IPS DF 6.9 (cell line): ENCODE data around the gene GNG2.

Experiments used
- DNase-seq: peaks from one replicate; pipeline ENCODE4 v3.0.0-alpha.2; 2013; ENCODE audit warnings: low read depth, low spot score
- H3K27ac ChIP-seq: one replicate; pipeline ENCODE4 v1.5.1; 2013; ENCODE audit warnings: low read length, control low read depth
- H3K27me3 ChIP-seq: 2 replicates; pipeline ENCODE4 v1.6.1; 2013; ENCODE audit warnings: mild to moderate bottlenecking, low read length; ENCODE audit not compliant: control insufficient read depth, insufficient read depth
- H3K36me3 ChIP-seq: 2 replicates; pipeline ENCODE4 v1.6.1; 2013; ENCODE audit warnings: low read length; ENCODE audit not compliant: control insufficient read depth, insufficient read depth
- H3K4me1 ChIP-seq: 2 replicates; pipeline ENCODE4 v1.6.1; 2013; ENCODE audit warnings: low read length; ENCODE audit not compliant: control insufficient read depth, insufficient read depth
- H3K4me3 ChIP-seq: 2 replicates; pipeline ENCODE4 v1.5.1; 2013; ENCODE audit warnings: mild to moderate bottlenecking, low read length
- H3K9me3 ChIP-seq: 2 replicates; pipeline ENCODE4 v1.6.1; 2013; ENCODE audit warnings: low read length, inconsistent platforms; ENCODE audit not compliant: control insufficient read depth, insufficient read depth
- WGBS: extraction: QIAGEN DNeasy Blood & Tissue Kit; methylation state at CpG from one replicate; pipeline ENCODE4 v1.1.7; 2013; ENCODE audit warnings: mixed read lengths, missing lambda C conversion rate; ENCODE audit not compliant: insufficient read length, insufficient coverage; 5-methylcytosine and 5-hydroxymethylcytosine counted together

Gene GNG2

GRCh38 chr14:51960866-51961265, 100.5 kb downstream of the GNG2 start:
- Histone ChIP-seq H3K36me3 (no peaks in the 10 kb centered on the region), H3K4me3 (no peak overlapping the region), H3K27ac (no peak overlapping the region), H3K4me1 (no peaks in the 10 kb centered on the region), H3K27me3 (no peaks in the 10 kb centered on the region), H3K9me3 (no peaks in the 10 kb centered on the region; the same call in 1 of the 2 replicates)
- no peak for DNase-seq

- H3K36me3 ChIP-seq, result no peaks in the 10 kb centered on the region
- DNase-seq, result no peak
- H3K9me3 ChIP-seq, result no peaks in the 10 kb centered on the region; the same call in 1 of the 2 replicates
- no peaks in the 10 kb centered on the region for H3K27me3 ChIP-seq
- H3K4me1 ChIP-seq, result no peaks in the 10 kb centered on the region
- no peak overlapping the region for H3K27ac ChIP-seq
- H3K4me3 ChIP-seq, result no peak overlapping the region
- no CpG with 5 or more reads among the region's 3 CpGs for WGBS
Measured at GRCh38 chr14:51962711-51963110, 102.3 kb downstream of the GNG2 start.

GRCh38 chr14:51963286-51963685, 102.9 kb downstream of the GNG2 start:
- Histone ChIP-seq H3K4me3 (no peak overlapping the region), H3K27me3 (no peaks in the 10 kb centered on the region), H3K27ac (no peak overlapping the region), H3K9me3 (no peaks in the 10 kb centered on the region; the same call in 1 of the 2 replicates), H3K4me1 (no peaks in the 10 kb centered on the region), H3K36me3 (no peaks in the 10 kb centered on the region)
- WGBS, result no CpG with 5 or more reads among the region's 4 CpGs
- no peak for DNase-seq

- Histone ChIP-seq H3K27me3 (no peaks in the 10 kb centered on the region), H3K27ac (no peak overlapping the region), H3K36me3 (no peaks in the 10 kb centered on the region), H3K9me3 (no peaks in the 10 kb centered on the region), H3K4me3 (no peak overlapping the region), H3K4me1 (no peaks in the 10 kb centered on the region)
- no peak for DNase-seq
- no CpG with 5 or more reads among the region's 2 CpGs for WGBS
Measured at GRCh38 chr14:51967521-51967920, 107.1 kb downstream of the GNG2 start.

GRCh38 chr14:51969852-51970540, 109.6 kb downstream of the GNG2 start:
- Histone ChIP-seq H3K4me1 (no peaks in the 10 kb centered on the region), H3K36me3 (no peaks in the 10 kb centered on the region), H3K27ac (no peak overlapping the region), H3K27me3 (no peaks in the 10 kb centered on the region), H3K9me3 (no peaks in the 10 kb centered on the region), H3K4me3 (no peak overlapping the region)
- WGBS, result no CpG with 5 or more reads among the region's 6 CpGs
- DNase-seq, result no peak

GRCh38 chr14:51972566-51972965, 112.2 kb downstream of the GNG2 start:
- no peaks in the 10 kb centered on the region for H3K36me3 ChIP-seq
- no CpG with 5 or more reads among the region's 7 CpGs for WGBS
- no peak for DNase-seq

GRCh38 chr14:51977075-51977474, 116.7 kb downstream of the GNG2 start:
- H3K36me3 ChIP-seq, result no peaks in the 10 kb centered on the region
- no peak for DNase-seq
- no peaks in the 10 kb centered on the region for H3K27me3 ChIP-seq
- WGBS, result no CpG with 5 or more reads among the region's 5 CpGs
- H3K4me3 ChIP-seq, result no peak overlapping the region
- H3K9me3 ChIP-seq, result no peaks in the 10 kb centered on the region
- H3K4me1 ChIP-seq, result no peaks in the 10 kb centered on the region
- no peak overlapping the region for H3K27ac ChIP-seq

More at GRCh38 chr14:51972566-51972965, 112.2 kb downstream of the GNG2 start:
- Histone ChIP-seq H3K9me3 (no peaks in the 10 kb centered on the region), H3K27ac (no peak overlapping the region), H3K27me3 (no peaks in the 10 kb centered on the region), H3K4me1 (no peaks in the 10 kb centered on the region), H3K4me3 (no peak overlapping the region)

GRCh38 chr14:51978681-51979085, 118.3 kb downstream of the GNG2 start:
- no CpG with 5 or more reads among the region's 2 CpGs for WGBS
- H3K27ac ChIP-seq, result no peak overlapping the region
- H3K36me3 ChIP-seq, result no peaks in the 10 kb centered on the region
- no peak overlapping the region for H3K4me3 ChIP-seq
- H3K27me3 ChIP-seq, result no peaks in the 10 kb centered on the region
- no peak for DNase-seq
- H3K4me1 ChIP-seq, result no peaks in the 10 kb centered on the region
- H3K9me3 ChIP-seq, result no peaks in the 10 kb centered on the region

- Histone ChIP-seq H3K36me3 (no peaks in the 10 kb centered on the region), H3K27me3 (no peaks in the 10 kb centered on the region), H3K27ac (no peak overlapping the region), H3K4me3 (no peak overlapping the region), H3K9me3 (no peaks in the 10 kb centered on the region), H3K4me1 (no peaks in the 10 kb centered on the region)
- WGBS, result 100% methylated on average over 1 of the region's 17 CpGs
- DNase-seq, result peak; percentile 63
Measured at GRCh38 chr14:51979088-51979709, 118.8 kb downstream of the GNG2 start.

GRCh38 chr14:51981218-51981854, 120.9 kb downstream of the GNG2 start:
- no CpG with 5 or more reads among the region's 4 CpGs for WGBS
- DNase-seq, result no peak
- Histone ChIP-seq H3K4me1 (no peaks in the 10 kb centered on the region), H3K27ac (no peak overlapping the region), H3K4me3 (no peak overlapping the region), H3K36me3 (no peaks in the 10 kb centered on the region), H3K27me3 (no peaks in the 10 kb centered on the region), H3K9me3 (no peaks in the 10 kb centered on the region)
